Glomerular endothelial cell (primary cell): ENCODE data around the gene E2F3. TPM values are rescaled to one million over a fixed set of nuclear protein-coding genes. Genes with fewer than 3 reads are reported as not detected.

Experiments
- DNase-seq: peaks from one replicate; pipeline ENCODE4 v3.0.0-alpha.2; 2011; ENCODE audit warnings: low read depth, low spot score; ENCODE audit errors: extremely low read depth
- total RNA-seq: library from RNA; depleted of rRNA; stranded (reverse); fragments of >200 nt; gene quantifications from 2 replicates; pipeline ENCODE4 v1.2.3, GENCODE V29; 2015

E2F3 gene
- total RNA-seq, 1 donor from 2014 or later = 16.4 TPM

DNA sequence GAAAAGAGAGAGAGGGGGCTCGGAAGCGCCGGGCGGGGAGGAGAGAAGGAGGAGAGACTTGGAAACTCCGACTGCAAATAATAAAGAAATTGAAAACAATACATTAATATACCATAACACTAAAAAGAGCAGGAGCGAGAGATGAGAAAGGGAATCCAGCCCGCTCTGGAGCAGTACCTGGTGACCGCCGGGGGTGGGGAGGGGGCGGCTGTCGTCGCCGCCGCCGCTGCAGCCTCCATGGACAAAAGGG, 338 bp downstream of the E2F3 start:
- no peak for DNase-seq

DNA sequence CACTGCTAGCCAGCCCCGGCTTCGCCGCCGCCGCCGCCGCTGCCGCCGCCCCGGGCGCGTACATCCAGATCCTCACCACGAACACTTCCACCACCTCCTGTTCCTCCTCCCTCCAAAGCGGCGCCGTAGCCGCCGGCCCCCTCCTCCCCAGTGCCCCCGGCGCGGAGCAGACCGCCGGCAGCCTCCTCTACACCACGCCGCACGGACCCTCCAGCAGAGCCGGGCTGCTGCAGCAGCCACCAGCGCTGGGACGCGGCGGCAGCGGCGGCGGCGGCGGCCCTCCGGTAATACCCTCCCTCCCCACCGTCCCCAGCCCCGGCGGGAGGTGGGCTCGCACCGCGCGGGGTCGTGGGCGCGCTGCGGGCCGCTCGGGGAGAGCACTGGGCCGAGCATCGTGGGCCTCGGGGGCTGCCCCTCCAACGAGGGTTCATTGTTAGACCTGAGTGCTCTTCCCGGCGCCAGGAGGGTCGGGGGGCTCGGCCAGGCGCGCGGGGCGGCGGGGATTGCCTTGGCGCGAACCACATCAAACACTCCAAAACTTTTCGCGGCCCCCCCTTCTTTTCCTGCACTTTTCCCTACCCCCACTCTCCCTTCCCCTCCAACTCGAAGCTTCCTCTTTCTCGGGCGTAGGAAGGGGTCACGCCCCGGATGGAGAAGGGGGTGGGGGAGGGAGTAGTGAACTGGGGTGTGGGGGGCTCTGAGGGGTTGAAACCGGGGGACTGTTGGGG, 827 bp downstream of the E2F3 start:
- no peak for DNase-seq

DNA sequence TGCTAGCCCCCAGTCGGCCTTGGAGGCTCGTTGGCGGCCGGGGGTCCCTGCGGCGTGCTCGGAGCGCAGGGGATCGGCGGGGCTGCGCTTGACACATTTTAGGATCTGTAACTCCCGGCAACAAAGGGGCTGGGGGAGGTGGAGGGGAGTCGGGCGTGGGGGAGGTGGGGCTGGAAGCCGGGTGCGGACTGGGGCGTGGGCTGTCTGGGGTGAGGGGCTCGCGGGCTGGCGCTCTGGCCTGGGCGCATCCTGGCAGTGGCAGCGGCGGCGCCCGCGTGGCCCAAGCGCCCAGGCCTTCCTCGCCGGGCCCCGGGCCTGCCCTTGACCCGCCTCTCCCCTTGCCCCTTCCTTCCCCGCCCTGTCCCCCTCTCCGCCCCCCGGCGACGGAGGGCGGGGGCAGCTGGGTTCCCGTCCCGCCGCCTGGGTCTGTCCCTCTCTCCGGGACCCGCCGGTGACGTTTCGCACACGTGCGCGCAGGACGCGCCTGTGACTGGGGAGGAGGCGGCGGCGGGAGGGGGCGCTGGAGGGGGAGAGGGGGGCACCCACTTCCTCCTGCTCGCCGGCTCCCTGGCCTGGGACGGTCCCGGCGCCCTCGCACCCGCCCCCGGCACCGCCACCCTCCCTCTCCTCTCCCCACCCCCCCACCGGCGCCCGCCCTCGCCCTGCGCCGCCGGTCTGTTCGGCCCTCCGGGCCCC, 1.5 kb downstream of the E2F3 start:
- no peak for DNase-seq

DNA sequence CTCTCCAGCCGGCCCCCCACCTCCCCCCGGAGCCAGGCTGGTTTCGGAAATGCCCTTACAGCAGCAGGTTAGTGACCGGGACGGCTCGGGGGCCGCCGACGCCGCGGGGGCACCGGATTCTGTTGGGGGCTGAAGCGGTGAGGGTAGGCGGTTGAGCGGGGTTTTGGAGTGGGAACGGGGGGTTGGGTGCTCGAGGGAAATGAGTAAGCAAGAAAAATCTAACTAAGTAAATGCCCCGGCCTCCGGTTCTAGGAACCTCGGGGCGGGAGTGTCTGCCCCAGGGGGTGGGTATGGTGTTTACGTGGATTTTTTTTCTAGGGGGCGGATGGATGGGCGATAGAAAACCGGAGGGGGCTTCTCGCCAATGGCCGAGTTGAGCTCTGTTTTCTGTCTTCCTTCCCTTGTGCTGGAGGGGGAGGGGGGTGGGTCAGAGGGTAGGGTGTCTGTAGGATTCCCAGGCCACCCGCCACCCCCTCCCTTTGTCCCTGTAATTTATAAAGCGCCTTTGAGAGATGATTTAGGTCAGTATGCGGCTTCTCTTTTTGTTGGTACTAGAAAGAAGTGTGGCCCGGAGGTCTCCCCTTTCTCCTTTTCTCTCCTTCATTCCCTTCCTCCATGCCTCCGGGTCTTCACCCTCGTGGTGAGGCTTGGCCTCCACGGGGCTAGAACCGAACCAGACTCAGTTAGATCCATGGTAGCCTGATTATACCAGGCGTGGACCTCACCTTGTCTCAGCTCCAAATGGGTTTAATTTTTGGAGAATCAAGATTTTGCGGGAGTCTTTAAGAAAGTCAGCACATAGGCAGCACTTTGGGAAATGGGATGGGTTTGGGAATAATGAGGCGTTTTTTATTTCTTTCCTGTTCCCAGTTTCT, 2.3 kb downstream of the E2F3 start:
- DNase-seq = no peak

DNA sequence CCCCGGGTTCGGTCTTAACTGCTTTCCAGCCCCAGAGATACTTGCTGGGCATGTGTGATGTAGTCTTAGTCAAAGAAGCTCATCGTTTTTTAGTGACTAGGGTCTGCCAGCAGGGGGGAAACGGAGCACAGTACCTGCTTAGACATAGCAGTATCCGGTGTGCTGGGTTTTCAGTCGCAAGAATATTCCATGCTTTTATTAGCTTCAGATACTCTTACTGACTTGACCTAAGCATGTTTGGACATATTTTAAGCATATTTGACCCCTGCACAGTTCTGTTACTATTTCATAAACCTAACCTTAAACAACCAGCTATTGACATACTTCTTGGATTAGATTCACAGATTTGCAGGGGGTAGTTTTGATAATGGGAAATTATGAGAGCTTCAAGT, 3.0 kb downstream of the E2F3 start:
- no peak for DNase-seq

DNA sequence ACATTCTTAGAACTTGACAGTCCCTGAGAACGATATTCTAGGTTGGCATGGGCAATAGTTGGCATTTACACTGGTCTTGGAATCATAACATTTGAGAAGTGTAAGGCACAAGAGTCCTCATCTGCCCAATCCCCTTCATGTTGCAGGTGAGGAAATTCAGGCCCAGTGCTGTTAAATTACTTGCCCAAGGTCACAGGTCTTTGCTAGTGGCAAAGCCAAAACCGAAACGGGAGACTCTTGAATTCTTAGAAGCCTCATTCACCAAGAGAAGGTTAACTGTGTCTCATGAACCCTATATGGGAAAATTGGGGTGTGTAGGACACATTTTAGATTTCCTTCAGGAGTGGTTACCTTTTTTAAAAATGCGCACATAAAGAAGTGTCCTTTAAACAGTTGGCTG, 7.2 kb downstream of the E2F3 start:
- DNase-seq = no peak

DNA sequence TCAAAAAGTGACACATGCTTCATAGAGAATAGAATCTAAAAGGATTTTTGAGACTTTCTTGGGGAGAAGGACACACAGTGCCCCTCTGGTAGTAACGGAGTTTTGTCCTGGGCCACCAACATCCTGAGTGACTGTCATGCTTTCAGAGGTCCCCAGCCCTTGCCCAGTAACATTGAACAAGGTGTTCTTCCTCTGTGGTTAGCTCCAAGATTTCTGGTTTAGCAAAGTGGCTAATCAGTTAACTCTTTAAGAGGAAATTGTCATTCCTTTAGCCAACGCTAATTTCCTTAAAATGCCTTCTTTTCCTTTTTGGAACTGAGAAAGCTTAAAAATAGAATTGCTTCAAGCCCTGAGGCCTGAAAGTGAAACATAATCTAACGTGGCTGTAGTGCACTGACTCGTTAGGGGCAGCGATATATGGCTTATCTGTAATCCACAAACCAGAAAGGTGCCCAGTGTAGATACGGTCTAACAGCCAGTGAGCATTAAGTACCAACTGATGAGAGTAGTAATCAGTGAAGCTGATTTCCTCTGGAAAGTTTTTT, 7.8 kb downstream of the E2F3 start:
- DNase-seq = no peak

DNA sequence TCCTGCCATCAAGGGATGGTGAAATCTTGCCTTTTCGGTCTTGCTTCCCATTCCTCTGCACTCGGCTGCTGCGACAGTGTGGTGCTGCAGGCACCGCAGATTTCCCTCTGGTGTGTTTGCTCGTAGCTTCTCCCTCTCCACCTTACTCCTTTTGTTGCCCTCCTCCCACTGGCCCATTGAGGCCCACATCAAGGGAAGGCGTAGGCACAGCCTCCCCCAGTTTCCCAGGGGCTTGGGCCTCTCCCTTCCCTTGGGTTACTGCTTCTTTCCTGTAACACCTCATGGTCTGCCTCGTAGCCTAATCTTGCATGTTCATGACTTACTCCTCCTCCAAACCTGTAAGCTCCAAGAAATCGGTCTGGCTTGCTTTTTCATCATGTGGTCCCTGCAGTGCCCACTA, 9.9 kb downstream of the E2F3 start:
- no peak for DNase-seq

DNA sequence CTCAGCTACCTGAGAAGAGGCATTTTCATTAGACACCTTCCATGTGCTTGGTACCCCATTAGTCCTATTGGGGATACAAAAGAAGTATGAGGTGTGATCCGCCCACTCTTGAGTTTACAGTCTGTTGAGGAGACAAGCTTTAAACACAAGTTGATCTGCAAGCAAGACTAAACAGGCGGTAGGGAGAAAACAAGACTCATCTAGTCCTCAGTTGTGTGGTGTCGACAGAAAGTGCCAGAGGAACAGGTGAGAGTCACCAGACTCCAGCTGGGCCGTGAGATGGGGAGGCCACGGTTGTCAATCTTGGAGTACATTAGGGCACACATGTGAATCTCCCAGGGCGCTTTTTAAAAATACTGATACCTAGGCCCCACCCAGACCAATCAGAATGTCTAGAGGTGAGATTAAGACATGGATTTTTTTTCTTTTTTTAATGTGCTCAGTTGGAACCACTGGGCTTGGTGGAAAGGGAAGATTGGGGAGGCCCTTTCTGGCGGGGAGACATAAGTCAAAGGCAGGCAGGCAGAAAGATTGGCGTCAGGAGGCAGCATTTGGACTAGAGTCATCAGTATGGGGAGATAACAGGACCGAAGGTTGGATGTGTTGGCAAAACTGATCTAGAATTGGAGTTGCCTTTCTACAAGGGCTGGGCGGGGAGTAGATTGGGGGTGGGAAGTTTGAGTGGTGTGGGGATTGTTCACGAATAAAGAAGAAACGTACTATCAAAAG, 10.4 kb downstream of the E2F3 start:
- DNase-seq = no peak

DNA sequence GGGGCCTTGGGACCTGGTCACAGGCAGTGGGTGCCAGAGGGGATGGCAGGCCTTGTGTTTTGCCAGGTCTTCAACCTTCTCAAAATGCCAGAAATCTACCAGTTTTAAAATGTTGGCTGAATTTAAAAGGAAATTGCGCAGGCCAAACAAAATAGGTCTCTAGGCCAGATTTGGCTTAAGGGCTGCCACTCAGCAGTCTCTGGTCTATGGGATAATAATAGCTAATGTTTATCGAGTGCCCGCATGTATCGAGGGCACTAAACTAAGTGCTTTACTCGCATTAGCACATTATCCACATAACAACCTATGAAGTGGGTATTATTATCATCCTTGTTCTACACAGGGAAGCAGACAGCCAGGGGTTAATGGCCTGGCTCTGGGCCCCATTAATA, 11.0 kb downstream of the E2F3 start:
- no peak for DNase-seq

DNA sequence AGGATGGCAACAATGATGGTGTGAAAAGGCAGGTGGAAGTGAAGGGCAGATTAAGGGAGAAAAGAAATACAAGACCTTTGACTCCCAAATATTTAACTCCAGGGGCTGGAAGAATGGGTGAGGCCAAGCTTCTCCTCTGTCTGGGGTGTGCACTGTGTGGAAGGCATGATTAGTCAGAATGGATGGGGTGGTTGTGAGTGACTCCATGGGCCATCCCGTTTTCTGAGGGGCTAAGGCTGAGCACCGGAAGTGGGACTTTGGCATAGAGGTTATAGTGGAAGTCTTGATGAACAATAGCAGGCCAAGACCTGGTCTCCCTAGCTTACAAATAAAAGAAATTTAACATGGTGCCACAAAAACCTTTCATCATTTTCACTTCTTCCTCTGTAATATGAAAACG, 12.1 kb downstream of the E2F3 start:
- no peak for DNase-seq

DNA sequence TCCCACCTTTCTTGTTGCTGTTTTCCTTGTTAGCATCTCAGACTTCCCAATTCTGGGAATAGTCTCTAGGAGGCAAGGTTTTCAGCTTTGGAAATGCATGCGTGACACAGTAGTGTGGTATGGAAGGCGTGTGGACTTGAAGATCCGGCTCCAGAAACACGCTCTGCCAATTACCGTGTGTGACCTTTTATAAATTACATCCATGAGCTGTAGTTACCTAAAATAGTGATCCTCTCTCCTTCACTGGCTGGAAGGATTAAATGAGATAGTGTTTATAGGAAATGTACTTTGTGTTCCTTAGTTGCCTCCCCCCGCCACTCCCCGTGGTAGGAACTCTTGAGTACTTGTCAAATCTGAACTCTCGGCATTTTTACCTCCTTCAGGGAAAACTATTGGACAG, 13.0 kb downstream of the E2F3 start:
- DNase-seq = no peak

DNA sequence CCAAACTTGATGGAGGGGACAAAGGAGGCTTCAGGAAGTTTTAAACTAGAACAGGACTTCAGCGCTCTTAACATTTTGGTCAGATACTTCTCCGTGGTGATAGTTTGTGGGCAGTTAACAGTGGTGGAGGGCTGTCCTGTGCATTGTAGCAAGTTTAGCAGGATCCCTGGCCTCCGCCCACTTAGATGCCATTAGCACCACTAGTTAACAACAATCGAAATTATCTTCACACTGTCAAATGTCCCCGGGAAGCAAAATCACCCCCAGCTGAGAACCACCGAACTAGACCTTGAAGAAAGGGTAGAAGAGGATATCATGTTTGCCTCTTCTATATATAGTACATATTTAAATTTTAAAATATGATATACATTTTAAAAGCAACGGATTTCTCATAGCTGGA, 13.6 kb downstream of the E2F3 start:
- no peak for DNase-seq

DNA sequence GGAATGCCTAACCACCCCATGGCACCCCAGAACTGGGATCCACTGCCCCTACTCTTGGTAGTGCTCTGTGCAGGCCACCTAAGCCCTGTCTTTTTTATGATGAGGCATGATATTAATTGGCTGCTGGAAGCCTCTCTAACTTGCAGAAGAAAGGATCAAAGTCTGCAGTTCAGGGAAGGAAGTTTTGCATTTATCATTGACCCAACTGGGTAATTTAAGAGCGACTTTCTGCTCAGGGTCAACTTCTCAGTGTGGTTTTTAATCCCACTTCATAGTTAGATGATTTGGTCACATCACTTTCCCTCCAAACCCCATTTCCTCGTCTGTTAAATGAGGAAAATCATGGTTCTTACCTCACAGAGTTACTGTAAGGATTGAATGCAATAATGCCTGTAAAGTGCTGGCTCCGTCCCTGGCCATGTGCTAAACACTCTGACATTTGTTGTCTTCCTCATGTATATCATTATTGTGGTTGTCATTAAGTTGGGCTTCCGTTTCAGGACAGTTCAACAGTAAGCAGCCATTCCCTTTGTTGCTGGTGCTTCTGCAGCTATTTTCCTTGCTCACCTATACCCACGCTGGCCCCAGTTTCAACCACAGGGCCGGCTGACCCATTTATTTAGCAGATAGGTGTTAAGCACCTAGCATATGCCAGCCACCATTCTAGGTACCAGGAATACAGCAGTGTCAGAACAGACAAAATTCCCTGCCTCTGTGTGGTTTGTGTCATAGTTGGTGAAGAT, 14.2 kb downstream of the E2F3 start:
- no peak for DNase-seq

DNA sequence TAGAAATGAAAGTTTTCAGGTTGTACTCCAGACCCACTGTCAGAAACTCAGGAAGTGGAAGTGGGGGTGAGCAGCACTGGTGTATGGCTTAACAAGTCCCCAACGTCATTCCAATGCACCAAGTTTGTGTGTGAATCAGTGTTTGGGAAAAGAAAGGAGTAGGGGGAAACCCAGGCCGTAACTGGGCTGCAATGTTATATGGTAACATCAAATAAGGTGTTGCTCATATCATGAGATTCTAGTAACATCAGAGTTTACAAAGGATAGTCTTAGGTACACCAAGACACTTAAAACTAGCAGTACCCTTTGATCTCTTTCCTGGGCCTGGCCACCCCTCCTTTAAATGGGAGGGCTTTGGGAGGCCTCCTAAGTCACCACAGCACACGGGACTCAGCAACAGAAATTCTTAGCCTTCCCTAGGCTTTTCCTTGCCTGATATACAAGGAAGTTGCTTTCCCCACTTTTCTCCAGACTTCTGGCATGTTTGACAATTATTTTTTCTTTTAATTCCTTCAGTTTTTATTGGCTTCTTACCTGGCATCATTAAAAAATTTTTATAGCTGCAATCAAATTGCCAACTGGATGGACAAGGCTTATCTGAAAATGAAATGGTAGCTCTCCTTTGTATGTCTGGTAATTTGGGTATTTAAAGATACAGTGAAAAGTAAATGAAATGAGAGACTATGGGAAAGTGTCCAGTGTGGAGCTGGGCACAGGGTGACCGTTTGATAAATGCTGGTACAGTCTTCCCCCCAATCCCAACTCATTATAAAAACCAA, 15.1 kb downstream of the E2F3 start:
- no peak for DNase-seq

DNA sequence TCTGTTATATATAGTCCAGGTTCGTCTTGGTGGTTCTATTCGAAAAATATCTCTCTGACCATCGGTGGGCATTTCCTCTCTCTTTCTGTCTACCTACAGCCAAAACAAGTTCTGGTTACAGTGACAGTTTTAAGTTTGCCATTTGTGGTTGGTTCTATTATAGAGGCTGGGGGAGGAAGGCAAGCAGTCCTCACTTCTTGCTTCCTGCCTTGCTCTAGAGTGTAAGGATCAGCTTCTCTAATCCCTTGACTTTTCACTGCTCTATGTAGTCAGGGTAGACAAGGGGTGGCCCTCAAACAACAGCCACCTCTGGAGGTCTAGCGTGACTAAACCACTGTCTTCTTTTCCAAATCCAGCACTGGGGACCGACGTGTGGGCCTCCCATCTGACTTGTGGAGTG, 16.1 kb downstream of the E2F3 start:
- DNase-seq = no peak

DNA sequence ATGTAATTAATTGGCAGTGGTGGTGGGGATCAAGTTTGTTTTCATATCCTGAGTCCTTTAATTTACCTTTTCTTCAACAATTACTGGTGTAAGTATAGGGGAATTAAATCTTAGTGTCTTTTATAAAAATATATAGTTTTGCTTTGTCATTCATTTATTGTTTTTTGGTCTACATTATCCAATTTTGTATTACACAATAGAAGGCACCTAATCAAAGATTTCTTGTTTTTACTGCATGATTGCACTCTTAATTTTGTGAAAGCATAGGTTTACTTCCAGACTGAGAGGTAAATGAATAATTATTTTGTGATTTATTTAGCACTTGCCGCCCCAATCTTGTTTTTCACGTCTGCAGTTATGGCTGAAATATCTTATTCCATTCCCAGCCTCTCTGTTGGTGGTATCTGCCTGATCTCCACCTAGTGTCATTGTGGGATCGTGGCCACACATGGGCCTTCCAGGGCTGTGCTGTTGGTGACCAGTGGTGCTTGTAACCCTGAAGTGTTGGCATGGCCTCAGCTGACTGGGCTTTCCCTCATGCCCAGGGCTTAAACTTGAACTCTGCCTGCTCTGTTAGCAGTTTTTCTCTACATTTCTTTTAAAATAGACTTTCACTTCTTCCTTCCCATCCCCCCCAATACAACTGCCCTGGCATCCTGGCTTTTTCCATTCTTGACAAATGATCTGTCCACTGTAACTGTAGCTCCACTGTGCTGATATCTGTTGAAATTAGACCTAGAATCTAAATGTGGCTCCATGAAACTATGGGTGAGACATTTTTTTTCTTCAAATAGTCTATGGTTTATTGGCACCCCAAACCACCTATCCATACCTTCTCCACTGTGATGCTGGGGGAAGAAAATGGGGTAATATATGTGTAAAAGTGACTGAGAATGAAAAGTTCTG, 24.8 kb downstream of the E2F3 start:
- no peak for DNase-seq

DNA sequence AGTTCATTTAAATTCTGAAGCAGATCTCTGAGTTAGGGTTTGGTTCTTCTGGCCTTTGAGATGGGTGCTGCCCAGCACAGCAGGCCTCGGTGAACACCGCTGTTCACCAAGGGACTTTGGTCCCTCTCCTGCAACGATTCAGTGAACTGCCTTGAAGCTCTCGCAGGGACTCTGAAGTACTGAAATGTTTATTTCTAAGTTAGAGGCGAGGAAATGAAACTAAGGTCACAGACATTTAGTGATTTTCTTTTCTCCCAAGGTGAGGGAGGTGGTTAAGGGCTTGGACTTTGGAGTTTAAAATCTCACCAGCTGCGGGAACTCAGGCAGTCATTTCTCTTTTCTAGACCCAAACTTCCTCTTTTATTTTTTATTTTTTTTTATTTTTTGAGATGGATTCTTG, 26.2 kb downstream of the E2F3 start:
- no peak for DNase-seq

DNA sequence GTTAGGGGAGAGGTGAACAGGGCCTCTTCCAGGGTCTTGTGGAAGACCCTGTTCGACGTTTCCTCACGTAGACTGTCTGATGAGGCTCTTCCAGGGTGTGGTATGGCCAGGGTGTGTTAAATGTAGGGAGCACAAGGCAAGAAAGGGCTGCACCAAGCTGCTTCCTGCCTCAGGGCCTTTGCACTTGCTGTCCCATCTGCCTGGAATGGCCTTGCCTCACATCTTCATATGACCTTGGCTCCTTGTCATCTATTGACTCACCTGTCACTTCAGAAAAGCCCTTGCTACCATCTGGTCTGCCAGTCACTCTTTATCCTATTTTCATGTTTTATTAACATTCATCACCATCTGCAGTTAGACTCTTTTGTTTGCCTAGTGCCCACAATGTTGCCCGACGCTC, 31.0 kb downstream of the E2F3 start:
- no peak for DNase-seq
